ENCODE measurements around the gene PDE1A. TPM values are rescaled to one million over a fixed set of nuclear protein-coding genes. Genes with fewer than 3 reads are reported as not detected.

Gene PDE1A
- total and polyA plus RNA-seq, 2 of the 4 experiments (the other 2 are of a cell fraction) = 0.24 to 0.90 TPM

DNA sequence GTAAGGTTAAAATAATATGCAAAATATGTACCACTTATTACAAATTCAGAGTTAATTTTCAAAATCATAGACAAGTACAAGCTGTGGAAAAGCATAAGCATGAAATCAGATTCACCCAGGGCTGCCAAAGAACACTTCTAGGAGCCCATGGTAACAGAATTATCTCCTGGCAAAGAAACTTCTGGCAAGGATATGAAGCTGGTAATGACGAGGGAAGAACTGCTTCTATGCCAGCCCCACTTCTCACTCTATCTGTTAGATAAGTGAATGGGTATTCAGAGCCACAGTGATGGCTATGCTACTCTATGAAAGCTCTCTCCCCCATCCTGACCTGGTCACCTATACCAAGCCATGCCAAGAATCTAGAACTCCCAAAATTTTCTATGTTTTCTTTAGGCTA, 36.9 kb upstream of the PDE1A start:
- H2AK5ac ChIP-seq (ENCODE audit: low read depth, low read length) = no peak overlapping the region
- H4K8ac ChIP-seq (ENCODE audit: low read depth in 2 of 2, low read length in 2 of 2) = no peak overlapping the region
- TF ChIP-seq MAFK (IDR thresholded peaks at IDR 0.05; ENCODE audit: low read depth, low read length) (no peak), MAZ (IDR thresholded peaks at IDR 0.05; ENCODE audit: borderline replicate concordance, low read depth, low read length) (no peak), BHLHE40 (IDR thresholded peaks at IDR 0.05; ENCODE audit: low read depth, low read length) (no peak), RAD21 (IDR thresholded peaks at IDR 0.05; ENCODE audit: low read length) (no peak), CHD1 (IDR thresholded peaks at IDR 0.05; ENCODE audit: low read depth, low read length) (no peak), SMC3 (IDR thresholded peaks at IDR 0.05; ENCODE audit: low read depth, low read length) (no peak), NFE2L2 (IDR thresholded peaks at IDR 0.05; ENCODE audit: low read depth, low read length) (no peak), POLR2A (IDR thresholded peaks at IDR 0.05; ENCODE audit: low read depth, low read length) (no peak), RFX5 (IDR thresholded peaks at IDR 0.05; ENCODE audit: low read depth, low read length) (no peak), MXI1 (IDR thresholded peaks at IDR 0.05; ENCODE audit: borderline replicate concordance, low read depth, low read length) (no peak)
- TF ChIP-seq, protein P1, sequence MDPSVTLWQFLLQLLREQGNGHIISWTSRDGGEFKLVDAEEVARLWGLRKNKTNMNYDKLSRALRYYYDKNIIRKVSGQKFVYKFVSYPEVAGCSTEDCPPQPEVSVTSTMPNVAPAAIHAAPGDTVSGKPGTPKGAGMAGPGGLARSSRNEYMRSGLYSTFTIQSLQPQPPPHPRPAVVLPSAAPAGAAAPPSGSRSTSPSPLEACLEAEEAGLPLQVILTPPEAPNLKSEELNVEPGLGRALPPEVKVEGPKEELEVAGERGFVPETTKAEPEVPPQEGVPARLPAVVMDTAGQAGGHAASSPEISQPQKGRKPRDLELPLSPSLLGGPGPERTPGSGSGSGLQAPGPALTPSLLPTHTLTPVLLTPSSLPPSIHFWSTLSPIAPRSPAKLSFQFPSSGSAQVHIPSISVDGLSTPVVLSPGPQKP (IDR thresholded peaks at IDR 0.05; ENCODE audit: borderline replicate concordance, low read depth, low read length) = no peak
- TF ChIP-seq, protein P2, sequence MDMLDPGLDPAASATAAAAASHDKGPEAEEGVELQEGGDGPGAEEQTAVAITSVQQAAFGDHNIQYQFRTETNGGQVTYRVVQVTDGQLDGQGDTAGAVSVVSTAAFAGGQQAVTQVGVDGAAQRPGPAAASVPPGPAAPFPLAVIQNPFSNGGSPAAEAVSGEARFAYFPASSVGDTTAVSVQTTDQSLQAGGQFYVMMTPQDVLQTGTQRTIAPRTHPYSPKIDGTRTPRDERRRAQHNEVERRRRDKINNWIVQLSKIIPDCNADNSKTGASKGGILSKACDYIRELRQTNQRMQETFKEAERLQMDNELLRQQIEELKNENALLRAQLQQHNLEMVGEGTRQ (IDR thresholded peaks at IDR 0.05; ENCODE audit: low read depth, low read length) = no peak
- no peak overlapping the region for H4K91ac ChIP-seq (ENCODE audit: insufficient read depth, low read depth, low read length)
- no peak overlapping the region for H3K4me2 ChIP-seq (ENCODE audit: low read depth, low read length)
- H2BK120ac ChIP-seq (ENCODE audit: low read depth, low read length) = no peak overlapping the region
- no peak overlapping the region for H2BK20ac ChIP-seq (ENCODE audit: low read depth, low read length)
- no peak overlapping the region for H2BK5ac ChIP-seq (ENCODE audit: low read depth, low read length, poor library complexity, severe bottlenecking)
- no peak overlapping the region for H3K9ac ChIP-seq (ENCODE audit: low read depth, low read length)
- intact Hi-C loops (cut with micrococcal nuclease) = no loop called here
- no peak overlapping the region for H2BK15ac ChIP-seq (ENCODE audit: low read depth, low read length)
- no peak overlapping the region for H3K4me3 ChIP-seq (ENCODE audit: insufficient read depth, low read depth, low read length)
- no peak overlapping the region for H2AFZ ChIP-seq (replicated peaks; ENCODE audit: low read length, poor library complexity)
- no peak overlapping the region for H3K18ac ChIP-seq (ENCODE audit: low read depth, low read length)
- CTCF ChIA-PET = no interaction called here
- no peaks in the 10 kb centered on the region for H3K4me1 ChIP-seq (ENCODE audit: control insufficient read depth, insufficient read depth, low read length)
- H3K36me3 ChIP-seq (ENCODE audit: control insufficient read depth, insufficient read depth, low read length) = no peaks in the 10 kb centered on the region
- H3K14ac ChIP-seq (replicated peaks; ENCODE audit: low read depth, low read length) = no peak overlapping the region
- no CpG with 5 or more reads among the region's 1 CpG for WGBS, 2 experiments (ENCODE audit: extremely low coverage in 2 of 2, insufficient read length in 1 of 2)
- no peaks in the 10 kb centered on the region for H3K9me1 ChIP-seq (ENCODE audit: insufficient read depth, low read length)
- no peak overlapping the region for H3K56ac ChIP-seq (ENCODE audit: extremely low read depth, insufficient read depth, low read length)
- no peak overlapping the region for H2AK9ac ChIP-seq (replicated peaks; ENCODE audit: low read depth, low read length, poor library complexity)
- no peak overlapping the region for H3K27ac ChIP-seq (ENCODE audit: insufficient read depth, low read length)
- H3K4ac ChIP-seq (ENCODE audit: low read depth, low read length) = no peak overlapping the region
- no peak overlapping the region for H3K23ac ChIP-seq (ENCODE audit: low read depth, low read length)
- dilution Hi-C loops (cut with HindIII; ENCODE audit: low sequenced_read_pairs, unreplicated experiment) = no loop called here
- H3K9me3 ChIP-seq (ENCODE audit: control insufficient read depth, insufficient read depth, low read length) = peaks cover 1% of the 10 kb centered on the region; the same call in 1 of the 2 replicates
- H4K20me1 ChIP-seq (ENCODE audit: insufficient read depth, low read length) = no peaks in the 10 kb centered on the region
- H3K79me1 ChIP-seq (ENCODE audit: low read depth in 1 of 2, low read length in 2 of 2) = no peaks in the 10 kb centered on the region
- POLR2A ChIA-PET (ENCODE audit: unreplicated experiment) = no interaction called here
- no peak for DNase-seq
- no peak for ATAC-seq (ENCODE audit: low read depth)
- BruUV-seq (replicated peaks) = no TSS peak
- H3K27me3 ChIP-seq (ENCODE audit: control insufficient read depth, insufficient read depth, low read length) = no peaks in the 10 kb centered on the region
- no peak overlapping the region for H4K5ac ChIP-seq (ENCODE audit: low read depth, low read length)
- in situ Hi-C loops (cut with MboI; ENCODE audit: low sequenced_read_pairs) = no loop called here
